OCI-LY1 (cell line): ENCODE data around the gene EPHA4.

Source experiments
- CTCF ChIP-seq: fragments of 200-600 bp; sonication (generic), shearing (Covaris generic); IDR thresholded peaks from 2 replicates; pipeline ENCODE4 v1.5.1; 2017; ENCODE audit warnings: mild to moderate bottlenecking, antibody characterized with exemption, low read length, moderate library complexity, mixed read lengths
- EZH2 ChIP-seq: fragments of 200-600 bp; sonication (generic), shearing (Covaris generic); IDR thresholded peaks from 2 replicates; pipeline ENCODE4 v1.8.0; 2017; ENCODE audit warnings: borderline replicate concordance, mixed run types, mild to moderate bottlenecking, antibody characterized with exemption, low read length, moderate library complexity, mixed read lengths

- no peak for TF ChIP-seq CTCF
- no peak for TF ChIP-seq EZH2
Observed at GRCh38 chr2:221612800-221613199, 40.7 kb upstream of the EPHA4 start.
